ENCODE data around the gene ARHGAP19.

ARHGAP19 gene

DNA sequence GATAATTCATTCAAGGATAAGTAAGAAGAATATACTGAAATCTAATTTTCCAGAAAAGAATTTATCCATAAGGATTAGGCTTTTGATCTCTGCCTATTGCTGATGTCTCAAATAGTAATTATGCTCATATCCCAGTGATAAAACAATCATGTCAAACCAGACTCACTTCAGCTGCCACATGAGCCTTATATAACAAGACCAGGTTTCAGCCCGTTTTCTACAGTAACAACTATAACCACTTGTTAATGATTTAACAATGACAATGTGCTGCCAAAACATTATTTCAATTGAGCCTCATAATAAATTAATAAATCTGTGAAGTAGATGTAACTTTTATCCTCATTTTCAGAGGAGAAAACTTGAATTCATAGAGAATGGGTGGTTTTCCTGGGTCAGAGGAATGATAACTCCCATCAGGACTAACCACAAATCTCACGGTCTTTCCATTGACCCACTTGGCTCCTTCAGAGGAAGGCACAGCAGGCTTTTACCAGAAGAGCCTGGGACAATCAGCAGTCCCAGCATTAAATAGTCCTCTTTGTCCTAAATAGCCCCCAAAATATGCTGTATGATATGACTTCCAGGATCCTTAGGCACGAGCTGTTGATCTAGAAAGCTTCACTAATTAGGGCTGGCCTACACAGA, 64.2 kb downstream of the ARHGAP19 start:
- no peak for DNase-seq

GRCh38 chr10:97226398-97226797, 66.0 kb downstream of the ARHGAP19 start:
- DNase-seq, result no peak

- no peak for DNase-seq
These were observed 67.7 kb downstream of the ARHGAP19 start for GRCh38 chr10:97224483-97225435.

- DNase-seq, result peak; percentile 31
These were observed 70.0 kb downstream of the ARHGAP19 start for GRCh38 chr10:97222326-97222961.

- DNase-seq, result no peak
These were observed 72.1 kb downstream of the ARHGAP19 start for GRCh38 chr10:97220355-97220754.

- no peak for DNase-seq
These were observed 75.1 kb downstream of the ARHGAP19 start for GRCh38 chr10:97217299-97217698.

GRCh38 chr10:97215619-97216260, 76.7 kb downstream of the ARHGAP19 start:
- no peak for DNase-seq

GRCh38 chr10:97213431-97213830, 79.0 kb downstream of the ARHGAP19 start:
- DNase-seq, result no peak

DNA sequence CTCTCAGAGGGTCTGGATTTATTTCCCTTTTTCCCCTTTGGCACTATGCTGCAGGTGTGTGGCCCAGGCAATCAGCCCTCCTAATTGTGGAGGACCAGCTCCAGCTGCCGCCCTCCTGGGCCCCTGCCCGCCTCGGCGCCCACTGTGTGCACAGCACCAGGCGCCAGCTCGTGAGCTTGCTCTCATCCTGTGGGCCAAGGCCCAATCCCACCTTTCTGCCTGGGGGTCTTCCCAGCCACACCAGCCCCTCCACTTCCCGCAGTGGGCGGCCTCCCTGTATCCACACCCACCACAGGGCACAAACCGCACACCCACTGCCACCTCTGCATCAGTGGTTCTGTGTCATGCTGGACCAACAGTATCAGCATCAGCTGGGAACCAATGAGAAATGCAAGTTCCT, 81.2 kb downstream of the ARHGAP19 start:
- DNase-seq, result no peak

GRCh38 chr10:97210543-97210960, 81.9 kb downstream of the ARHGAP19 start:
- DNase-seq, result peak; percentile 58

DNA sequence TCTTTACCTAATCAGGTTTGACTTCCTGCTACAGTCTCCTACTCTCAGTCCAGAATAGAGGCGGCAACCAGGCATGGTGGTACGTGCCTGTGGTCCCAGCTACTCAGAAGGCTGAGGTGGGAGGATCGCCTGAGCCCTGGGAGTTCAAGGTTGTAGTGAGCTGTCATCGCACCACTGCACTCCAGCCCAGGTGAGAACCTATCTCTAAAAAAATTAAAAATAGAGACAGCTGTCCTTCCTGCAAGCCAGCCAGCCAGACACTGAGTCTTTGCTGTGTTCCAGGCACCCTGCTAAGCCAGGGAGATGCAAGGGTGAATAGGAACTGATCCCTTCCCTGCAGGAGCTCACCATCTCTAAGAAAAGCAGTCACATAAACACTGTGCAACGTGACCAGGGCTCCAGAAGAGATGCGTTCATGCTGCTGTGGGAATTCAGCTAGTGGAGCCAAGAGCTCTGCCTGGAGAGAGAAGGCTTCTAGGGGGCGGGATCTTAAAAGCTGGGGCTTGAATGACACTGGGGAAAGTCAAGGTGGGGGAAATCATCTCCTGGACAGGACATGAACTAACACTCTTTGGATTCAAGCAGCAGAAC, 84.6 kb downstream of the ARHGAP19 start:
- no peak for DNase-seq

GRCh38 chr10:97207131-97207530, 85.3 kb downstream of the ARHGAP19 start:
- DNase-seq, result no peak

- no peak for DNase-seq
These were observed 87.4 kb downstream of the ARHGAP19 start for GRCh38 chr10:97204826-97205679.

DNA sequence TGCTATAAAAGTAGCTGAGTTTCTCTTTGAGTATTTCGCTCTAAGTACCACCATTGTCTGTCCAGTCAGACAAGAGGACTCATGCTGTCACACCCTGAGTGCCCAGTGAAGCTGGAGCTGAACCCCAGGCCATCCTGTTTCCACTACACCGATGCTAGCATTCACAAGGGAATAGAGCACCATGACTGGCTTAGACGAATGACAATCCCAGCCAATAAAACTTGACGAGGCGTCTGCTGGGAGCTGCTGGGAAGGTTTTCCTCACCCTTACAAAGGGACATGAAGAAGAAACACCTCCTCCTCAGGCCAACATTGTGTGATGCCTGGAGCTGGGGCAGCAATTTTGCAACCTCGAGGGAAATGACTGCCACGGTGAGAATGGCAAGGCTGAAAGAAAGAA, 89.2 kb downstream of the ARHGAP19 start:
- DNase-seq, result no peak

DNA sequence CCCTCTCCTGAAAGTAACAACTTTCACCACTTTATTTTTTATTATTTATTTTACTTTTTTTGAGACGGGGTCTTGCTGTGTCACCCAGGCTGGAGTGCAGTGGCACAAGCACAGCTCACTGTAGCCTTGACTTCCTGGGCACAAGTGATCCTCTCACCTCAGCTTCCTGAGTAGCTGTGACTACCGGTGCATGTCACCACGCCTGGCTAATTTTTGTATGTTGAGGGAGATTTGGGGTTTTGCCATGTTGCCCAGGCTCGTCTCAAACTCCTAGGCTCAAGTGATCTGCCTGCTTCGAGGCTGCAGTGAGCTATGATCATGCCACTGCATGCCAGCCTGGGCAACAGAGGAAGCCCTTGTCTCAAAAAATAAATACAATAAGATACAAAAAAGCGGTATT, 91.8 kb downstream of the ARHGAP19 start:
- no peak for DNase-seq

DNA sequence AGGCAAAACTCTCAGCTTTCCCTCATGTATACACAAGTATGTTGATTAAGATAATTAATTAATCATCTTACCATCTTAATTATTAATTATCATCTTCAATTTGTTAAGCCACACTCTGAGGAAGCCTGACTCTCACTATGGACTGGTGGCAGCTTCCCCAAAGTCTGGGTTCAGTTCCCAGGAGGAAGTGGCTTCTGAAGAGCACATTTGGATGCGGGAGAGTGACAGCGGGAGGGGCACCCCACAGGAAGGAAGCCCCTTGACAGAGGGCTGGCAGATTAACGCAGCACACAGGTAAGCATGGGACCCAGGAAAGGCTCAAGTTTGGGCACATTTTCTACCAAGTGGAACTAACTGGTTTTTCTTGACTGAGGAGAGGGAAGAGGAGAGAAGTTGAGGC, 93.3 kb downstream of the ARHGAP19 start:
- DNase-seq, result no peak

DNA sequence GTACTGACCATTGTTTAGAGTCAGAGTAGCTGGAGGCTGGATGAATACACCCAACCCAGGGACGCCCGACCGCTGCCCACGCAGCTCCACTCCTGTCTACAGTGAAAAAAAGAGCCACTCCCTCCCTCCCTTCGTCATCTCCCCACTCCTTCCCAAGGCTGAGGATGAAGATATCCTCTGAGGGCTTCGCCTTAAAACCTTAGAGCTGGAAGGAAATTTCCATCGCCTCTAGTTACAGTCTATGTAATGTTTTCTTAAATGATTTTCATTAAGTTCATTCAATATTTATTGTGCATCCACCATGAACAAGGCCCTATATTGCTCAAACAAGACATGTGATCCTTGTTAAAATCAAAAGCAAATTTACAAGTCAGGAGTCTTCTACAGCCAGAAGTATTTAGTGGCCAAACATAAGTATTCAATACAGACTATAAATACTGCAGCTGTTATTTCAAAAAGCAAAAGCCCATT, 95.4 kb downstream of the ARHGAP19 start:
- DNase-seq, result no peak

DNA sequence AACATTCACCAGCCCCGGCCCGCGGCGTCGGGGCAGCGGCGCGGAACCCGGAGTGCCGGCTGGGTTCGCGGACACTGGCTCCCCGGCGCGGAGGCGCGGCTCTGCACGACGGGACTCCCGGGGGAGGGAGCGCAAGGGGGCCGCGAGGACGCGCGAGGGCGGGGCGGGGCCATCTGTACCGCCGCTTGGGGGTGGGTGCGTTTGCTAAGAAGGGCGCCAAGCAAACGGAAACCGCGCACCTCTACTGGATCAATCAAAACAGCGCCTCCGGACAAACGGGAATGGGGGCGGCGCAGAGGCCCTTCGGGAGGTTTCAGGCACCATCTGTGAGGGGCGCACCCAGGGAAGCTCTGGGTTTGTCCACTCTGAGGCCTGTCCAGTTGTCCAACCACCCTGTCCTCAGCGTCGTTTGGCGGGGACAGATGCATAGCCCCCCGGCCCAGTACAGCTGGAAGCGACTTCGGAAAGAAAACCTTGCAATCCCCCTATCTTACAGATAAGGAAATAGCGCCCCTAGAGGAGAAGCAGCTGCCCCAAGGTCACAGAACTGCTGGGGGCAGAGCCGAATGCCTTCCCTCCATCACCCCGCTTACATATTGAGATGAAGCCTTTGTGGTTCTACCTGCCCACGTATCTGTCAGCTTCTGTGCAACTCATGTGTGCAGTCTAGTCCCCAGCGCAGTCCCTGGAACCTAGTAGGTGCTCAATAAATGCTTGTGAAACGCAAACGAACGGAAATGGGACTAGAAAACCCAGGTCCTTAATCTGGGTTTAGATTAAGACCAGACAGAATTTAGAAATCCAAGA, 96.0 kb downstream of the ARHGAP19 start:
- peak; percentile 51 for DNase-seq

DNA sequence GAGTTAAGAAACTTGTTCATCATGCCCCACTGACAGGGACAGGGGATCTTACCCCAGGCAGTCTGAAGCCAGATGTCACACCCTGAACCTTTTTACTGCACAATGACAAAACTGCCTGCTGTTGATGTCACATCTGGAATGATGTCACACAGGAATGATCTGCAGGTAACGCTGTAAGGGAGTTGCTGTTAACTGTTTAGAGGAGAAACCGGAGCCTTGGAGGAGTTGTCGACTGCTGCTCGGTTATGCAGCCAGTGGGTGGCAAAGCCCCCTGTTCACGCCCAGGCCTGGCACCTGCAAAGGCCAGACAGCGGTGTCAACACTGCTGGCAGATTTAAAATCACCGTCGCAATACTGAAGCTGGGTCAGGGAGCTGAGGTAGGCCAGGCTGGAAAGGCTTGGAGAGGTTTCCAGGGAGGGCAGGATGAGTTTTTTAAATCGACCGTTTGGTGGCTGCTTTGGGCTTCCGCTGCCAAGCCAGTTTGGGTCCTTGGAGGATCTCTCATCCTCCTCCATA, 96.7 kb downstream of the ARHGAP19 start:
- DNase-seq, result no peak

DNA sequence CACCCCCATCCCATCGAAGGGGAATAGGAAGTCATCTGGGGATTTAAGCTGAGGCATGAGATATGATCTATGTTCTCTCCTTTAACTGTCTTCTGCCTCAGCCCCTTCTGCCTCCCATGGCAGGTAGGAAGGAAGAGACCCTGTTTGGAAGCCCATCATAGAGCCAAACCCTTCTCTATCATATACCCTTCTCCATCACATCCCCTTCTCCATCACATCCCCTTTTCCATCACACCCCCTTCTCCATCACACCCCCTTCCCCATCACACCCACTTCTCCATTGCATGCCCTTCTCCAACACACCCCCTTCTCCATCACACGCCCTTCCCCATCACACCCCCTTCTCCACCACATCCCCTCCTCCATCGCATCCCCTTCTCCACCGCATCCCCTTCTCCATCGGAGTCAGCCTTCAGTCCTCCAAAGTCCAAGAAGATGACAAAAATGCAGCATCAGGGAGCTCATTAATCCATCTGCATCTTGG, 99.4 kb downstream of the ARHGAP19 start:
- no peak for DNase-seq
